DMS79 (cell line): ENCODE results near the gene CNOT10.

Experiments
- DNase-seq: peaks from one replicate; lab custom pipeline; 2025; lab: John Stamatoyannopoulos, UW

Gene CNOT10

DNA sequence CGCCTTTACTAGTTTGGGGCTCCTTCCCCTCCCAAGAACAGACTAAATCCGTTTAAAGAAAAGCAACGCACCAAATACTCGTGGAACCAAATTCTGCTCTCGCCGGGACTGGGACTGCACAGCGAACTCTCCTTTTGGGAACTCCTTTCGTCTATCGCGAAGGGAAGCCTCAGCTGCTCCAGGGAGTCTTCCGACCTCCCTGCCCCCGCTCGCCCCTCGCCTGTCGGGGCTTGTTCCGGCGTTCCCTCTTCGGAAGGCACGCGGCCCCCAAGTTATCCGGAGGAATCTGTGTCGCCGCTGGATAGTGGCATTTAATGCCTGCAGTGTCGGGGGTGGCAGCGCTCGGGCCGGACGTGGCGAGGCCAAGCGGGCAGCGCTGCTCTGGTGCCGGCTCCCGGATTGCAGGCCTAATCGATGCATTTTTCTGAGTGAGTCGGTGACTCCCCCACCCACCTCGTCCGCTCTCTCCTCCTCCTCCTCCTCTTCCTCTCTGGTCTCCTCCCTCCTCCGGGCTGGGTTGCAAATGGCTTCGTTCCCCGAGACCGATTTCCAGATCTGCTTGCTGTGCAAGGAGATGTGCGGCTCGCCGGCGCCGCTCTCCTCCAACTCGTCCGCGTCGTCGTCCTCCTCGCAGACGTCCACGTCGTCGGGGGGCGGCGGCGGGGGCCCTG, 132.7 kb downstream of the CNOT10 start, which contains the start of gene TRIM71:
TSS of gene TRIM71 (plus strand) at position 440 of the 671 bp plus-strand sequence. CDS start at position 524, 84 bp downstream.
- no peak for DNase-seq

DNA sequence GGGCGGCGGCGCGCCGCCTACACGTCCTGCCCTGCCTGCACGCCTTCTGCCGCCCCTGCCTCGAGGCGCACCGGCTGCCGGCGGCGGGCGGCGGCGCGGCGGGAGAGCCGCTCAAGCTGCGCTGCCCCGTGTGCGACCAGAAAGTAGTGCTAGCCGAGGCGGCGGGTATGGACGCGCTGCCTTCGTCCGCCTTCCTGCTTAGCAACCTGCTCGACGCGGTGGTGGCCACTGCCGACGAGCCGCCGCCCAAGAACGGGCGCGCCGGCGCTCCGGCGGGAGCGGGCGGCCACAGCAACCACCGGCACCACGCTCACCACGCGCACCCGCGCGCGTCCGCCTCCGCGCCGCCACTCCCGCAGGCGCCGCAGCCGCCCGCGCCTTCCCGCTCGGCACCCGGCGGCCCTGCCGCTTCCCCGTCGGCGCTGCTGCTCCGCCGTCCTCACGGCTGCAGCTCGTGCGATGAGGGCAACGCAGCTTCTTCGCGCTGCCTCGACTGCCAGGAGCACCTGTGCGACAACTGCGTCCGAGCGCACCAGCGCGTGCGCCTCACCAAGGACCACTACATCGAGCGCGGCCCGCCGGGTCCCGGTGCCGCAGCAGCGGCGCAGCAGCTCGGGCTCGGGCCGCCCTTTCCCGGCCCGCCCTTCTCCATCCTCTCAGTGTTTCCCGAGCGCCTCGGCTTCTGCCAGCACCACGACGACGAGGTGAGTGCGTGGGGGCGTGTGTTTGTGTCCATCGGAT, 133.4 kb downstream of the CNOT10 start:
- no peak for DNase-seq

- DNase-seq: no peak
Measured at GRCh38 chr3:32818970-32819511, 134.1 kb downstream of the CNOT10 start.

GRCh38 chr3:32819551-32820348, 134.8 kb downstream of the CNOT10 start:
- DNase-seq: no peak

GRCh38 chr3:32820430-32820829, 135.4 kb downstream of the CNOT10 start:
- DNase-seq: no peak

GRCh38 chr3:32820971-32821685, 136.1 kb downstream of the CNOT10 start:
- DNase-seq: no peak

- no peak for DNase-seq
Measured at GRCh38 chr3:32821686-32822296, 136.8 kb downstream of the CNOT10 start.

- no peak for DNase-seq
Measured at GRCh38 chr3:32822609-32823498, 137.9 kb downstream of the CNOT10 start.
